ENCODE results near the gene TBC1D2B.

The TBC1D2B gene

DNA sequence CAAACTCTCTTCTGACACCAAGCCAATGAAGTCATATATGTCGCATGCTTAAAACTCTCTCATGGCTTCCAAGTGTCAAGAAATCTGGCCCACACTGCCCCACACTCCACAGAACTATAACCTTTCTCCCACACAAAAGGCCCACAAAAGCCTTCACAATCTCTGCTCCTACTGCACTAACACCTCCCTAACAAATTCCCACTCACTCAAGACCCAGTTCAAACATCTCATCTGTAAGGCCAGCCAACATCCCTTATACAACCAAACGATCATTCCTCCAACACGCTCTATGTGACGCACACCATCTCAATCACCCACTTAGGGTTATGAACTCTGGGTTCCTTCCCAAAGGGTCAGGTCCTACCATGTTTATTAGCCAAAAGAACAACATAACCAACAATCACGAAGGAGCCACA, 13.5 kb downstream of the TBC1D2B start:
- no peaks in the 10 kb centered on the region for H3K9me3 Mint-ChIP-seq
- peaks cover 29% of the 10 kb centered on the region for H3K4me1 Mint-ChIP-seq
- no peak overlapping the region for H3K4me3 Mint-ChIP-seq
- H3K27me3 Mint-ChIP-seq (ENCODE audit: low read depth): no peaks in the 10 kb centered on the region
- no peaks in the 10 kb centered on the region for H3K36me3 Mint-ChIP-seq (ENCODE audit: low read depth)
- no peak for TF ChIP-seq CTCF (IDR thresholded peaks at IDR 0.05; ENCODE audit: unreplicated experiment in 3 of 3)
- no peak overlapping the region for H3K27ac Mint-ChIP-seq

DNA sequence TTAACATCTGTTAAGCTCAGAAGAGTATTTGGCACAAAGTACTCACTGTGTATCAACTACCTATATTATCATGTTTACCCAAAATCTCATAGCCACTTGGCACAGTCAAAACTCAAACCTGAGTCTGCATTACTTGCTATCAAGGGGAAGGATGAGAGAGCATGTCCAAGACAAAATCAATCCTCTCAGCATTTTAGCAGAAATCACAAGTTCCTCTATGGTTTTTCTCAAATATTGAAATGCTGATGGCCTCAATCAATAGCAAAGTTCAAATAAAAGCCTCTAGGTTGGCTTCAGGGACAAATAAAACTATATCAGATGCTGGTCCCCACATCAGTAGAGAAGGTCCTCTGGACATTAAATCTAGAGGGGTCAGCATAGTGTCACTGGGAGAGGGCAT, 14.3 kb downstream of the TBC1D2B start:
- peak overlapping the region in 1 of 3 experiments; percentile 28 for H3K27ac Mint-ChIP-seq
- no peak for TF ChIP-seq CTCF (IDR thresholded peaks at IDR 0.05; ENCODE audit: unreplicated experiment in 3 of 3)
- H3K4me3 Mint-ChIP-seq: no peak overlapping the region
- H3K36me3 Mint-ChIP-seq (ENCODE audit: low read depth): no peaks in the 10 kb centered on the region
- no peaks in the 10 kb centered on the region for H3K27me3 Mint-ChIP-seq (ENCODE audit: low read depth)
- H3K9me3 Mint-ChIP-seq: no peaks in the 10 kb centered on the region
- peaks cover 37% of the 10 kb centered on the region for H3K4me1 Mint-ChIP-seq

DNA sequence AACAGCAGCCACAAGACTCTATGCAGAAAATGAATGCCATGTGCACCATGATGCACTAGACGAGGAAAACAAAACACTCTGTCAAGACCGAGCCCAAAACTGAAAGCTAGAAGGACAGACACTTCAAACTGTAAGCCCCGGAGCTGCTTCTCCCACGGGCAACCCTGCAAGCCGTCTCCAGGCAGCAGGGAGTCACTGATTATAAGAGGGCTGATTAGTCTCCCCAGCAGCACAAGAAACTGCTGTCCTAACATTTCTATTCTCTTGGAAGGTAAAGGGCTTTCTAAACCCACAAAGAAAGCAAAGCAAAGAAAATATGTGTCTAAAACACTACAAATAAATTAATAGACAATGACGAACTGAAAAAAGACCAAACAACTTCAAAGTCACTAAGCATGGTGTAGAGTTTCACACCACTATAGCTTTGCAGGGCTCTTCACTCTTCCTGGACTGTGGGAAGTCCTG, 15.5 kb downstream of the TBC1D2B start:
- Mint-ChIP-seq H3K4me1 (peaks cover 46% of the 10 kb centered on the region), H3K27me3 (ENCODE audit: low read depth) (no peaks in the 10 kb centered on the region), H3K27ac (peak overlapping the region in 2 of 3 experiments; percentile 82 to 91), H3K4me3 (peak overlapping the region; percentile 32 to 66 (median 37)), H3K36me3 (ENCODE audit: low read depth) (no peaks in the 10 kb centered on the region), H3K9me3 (no peaks in the 10 kb centered on the region)
- no peak for TF ChIP-seq CTCF (IDR thresholded peaks at IDR 0.05; ENCODE audit: unreplicated experiment in 3 of 3)

DNA sequence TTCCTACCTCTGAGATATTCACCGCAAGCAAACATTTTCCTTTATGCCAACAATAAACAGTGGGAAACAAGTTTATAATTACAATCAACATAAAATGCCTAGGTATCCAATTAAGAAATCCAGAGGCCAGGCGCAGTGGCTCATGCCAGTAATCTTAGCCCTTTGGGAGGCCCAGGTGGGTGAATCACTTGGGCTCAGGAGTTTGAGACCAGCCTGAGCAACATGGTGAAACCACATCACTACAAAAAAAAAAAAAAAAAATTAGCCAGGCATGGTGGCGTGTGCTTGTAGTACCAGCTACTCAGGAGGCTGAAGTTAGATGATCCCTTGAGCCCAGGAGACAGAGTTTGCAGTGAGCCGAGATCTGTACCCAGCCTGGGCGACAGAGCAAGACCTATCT, 17.3 kb downstream of the TBC1D2B start:
- TF ChIP-seq CTCF (IDR thresholded peaks at IDR 0.05; ENCODE audit: unreplicated experiment in 3 of 3): no peak
- Mint-ChIP-seq H3K27me3 (ENCODE audit: low read depth) (no peaks in the 10 kb centered on the region), H3K9me3 (no peaks in the 10 kb centered on the region), H3K36me3 (ENCODE audit: low read depth) (no peaks in the 10 kb centered on the region), H3K4me3 (no peak overlapping the region), H3K4me1 (peaks cover 64% of the 10 kb centered on the region), H3K27ac (peak overlapping the region in 2 of 3 experiments; percentile 73 to 77)

DNA sequence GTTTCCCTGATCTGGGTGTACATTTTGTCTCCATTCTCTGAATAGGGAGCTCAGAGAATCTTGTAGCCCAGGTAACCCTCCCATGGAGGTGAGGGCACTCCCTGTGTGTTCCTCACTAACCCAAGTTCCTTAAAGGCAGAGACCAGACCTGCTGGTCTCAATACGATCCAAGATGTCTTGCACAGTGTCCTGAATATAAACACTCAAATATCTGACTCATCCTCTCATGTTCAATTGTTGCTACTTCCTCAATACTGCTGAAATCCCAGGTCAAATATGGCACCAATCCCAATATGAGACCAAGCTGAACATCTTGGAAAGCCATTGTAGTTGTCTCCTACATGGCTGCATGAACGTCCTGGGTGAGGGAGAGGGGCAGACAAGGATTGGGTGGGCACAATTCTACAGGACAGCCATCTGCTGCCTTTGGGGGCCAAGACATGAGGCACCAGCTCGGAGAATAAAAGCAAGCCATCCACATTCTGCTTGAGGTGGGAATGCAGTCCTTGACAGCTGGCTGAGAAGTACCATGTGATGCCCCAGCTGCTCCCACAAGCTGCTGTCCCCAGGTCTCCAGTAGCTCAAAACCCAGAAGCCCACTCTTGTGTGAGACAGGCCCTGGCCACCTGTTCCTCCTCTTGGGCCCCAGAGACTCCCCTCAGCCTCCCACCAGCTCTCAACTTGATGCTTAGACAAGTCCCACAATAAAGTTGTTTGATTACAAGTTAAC, 18.2 kb downstream of the TBC1D2B start:
- no peaks in the 10 kb centered on the region for H3K9me3 Mint-ChIP-seq
- H3K27ac Mint-ChIP-seq: peak overlapping the region; percentile 46 to 77 (median 73)
- H3K36me3 Mint-ChIP-seq (ENCODE audit: low read depth): no peaks in the 10 kb centered on the region
- H3K4me3 Mint-ChIP-seq: peak overlapping the region in 1 of 3 experiments; percentile 1
- TF ChIP-seq CTCF (IDR thresholded peaks at IDR 0.05; ENCODE audit: unreplicated experiment in 3 of 3): no peak
- peaks cover 69% of the 10 kb centered on the region for H3K4me1 Mint-ChIP-seq
- no peaks in the 10 kb centered on the region for H3K27me3 Mint-ChIP-seq (ENCODE audit: low read depth)
